Adipocyte (in vitro differentiated cells): ENCODE results near the gene NIT1.

Experiments used
- DNase-seq: peaks from one replicate; pipeline ENCODE4 v3.0.0-alpha.2; 2015; ENCODE audit warnings: low read depth
- H3K27me3 ChIP-seq: replicated peaks from 2 replicates; pipeline ENCODE4 v1.7.0; 2013; ENCODE audit warnings: mild to moderate bottlenecking, low read length, moderate library complexity; ENCODE audit not compliant: control insufficient read depth, insufficient read depth
- H3K36me3 ChIP-seq: 2 replicates; pipeline ENCODE4 v1.7.0; 2013; ENCODE audit warnings: low read length, mild to moderate bottlenecking, moderate library complexity; ENCODE audit not compliant: control insufficient read depth, insufficient read depth, severe bottlenecking
- H3K4me1 ChIP-seq: 2 replicates; pipeline ENCODE4 v1.7.0; 2013; ENCODE audit warnings: mild to moderate bottlenecking, low read length, moderate library complexity; ENCODE audit not compliant: control insufficient read depth, insufficient read depth
- H3K4me3 ChIP-seq: 2 replicates; pipeline ENCODE4 v1.7.0; 2013; ENCODE audit warnings: mild to moderate bottlenecking, low read length, moderate library complexity
- H3K9ac ChIP-seq: 2 replicates; pipeline ENCODE4 v1.7.0; 2013; ENCODE audit warnings: mild to moderate bottlenecking, low read length, moderate library complexity
- H3K9me3 ChIP-seq: 2 replicates; pipeline ENCODE4 v1.7.0; 2013; ENCODE audit warnings: mild to moderate bottlenecking, low read length, moderate library complexity; ENCODE audit not compliant: control insufficient read depth

NIT1 gene

DNA sequence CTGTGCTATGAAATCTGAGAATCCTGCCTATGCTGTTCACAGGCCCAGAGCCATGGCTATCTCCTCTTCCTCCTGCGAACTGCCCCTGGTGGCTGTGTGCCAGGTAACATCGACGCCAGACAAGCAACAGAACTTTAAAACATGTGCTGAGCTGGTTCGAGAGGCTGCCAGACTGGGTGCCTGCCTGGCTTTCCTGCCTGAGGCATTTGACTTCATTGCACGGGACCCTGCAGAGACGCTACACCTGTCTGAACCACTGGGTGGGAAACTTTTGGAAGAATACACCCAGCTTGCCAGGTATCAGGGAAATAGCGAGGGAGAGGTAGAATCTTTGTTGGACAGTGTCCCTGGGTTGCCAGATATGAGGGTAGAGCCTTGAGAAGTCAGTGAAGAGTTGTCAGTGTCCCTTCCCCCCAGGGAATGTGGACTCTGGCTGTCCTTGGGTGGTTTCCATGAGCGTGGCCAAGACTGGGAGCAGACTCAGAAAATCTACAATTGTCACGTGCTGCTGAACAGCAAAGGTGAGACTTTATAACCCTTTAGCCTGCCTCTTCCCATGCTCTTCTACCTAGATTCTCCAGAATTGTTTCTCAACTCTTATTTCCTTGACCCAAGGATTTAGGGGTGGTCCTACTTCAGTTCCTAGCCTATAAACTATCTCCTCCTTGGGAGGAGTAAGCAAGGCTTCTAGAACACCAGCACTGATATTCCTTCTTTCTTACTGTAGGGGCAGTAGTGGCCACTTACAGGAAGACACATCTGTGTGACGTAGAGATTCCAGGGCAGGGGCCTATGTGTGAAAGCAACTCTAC is 1.4 kb downstream of the NIT1 start:
- Histone ChIP-seq H3K36me3 (peaks cover 51% of the 10 kb centered on the region), H3K9ac (peak overlapping the region; percentile 99), H3K4me1 (peaks cover 49% of the 10 kb centered on the region), H3K27me3 (no peaks in the 10 kb centered on the region), H3K4me3 (peak overlapping the region; percentile 100), H3K9me3 (no peaks in the 10 kb centered on the region)
- DNase-seq, result peak; percentile 77

DNA sequence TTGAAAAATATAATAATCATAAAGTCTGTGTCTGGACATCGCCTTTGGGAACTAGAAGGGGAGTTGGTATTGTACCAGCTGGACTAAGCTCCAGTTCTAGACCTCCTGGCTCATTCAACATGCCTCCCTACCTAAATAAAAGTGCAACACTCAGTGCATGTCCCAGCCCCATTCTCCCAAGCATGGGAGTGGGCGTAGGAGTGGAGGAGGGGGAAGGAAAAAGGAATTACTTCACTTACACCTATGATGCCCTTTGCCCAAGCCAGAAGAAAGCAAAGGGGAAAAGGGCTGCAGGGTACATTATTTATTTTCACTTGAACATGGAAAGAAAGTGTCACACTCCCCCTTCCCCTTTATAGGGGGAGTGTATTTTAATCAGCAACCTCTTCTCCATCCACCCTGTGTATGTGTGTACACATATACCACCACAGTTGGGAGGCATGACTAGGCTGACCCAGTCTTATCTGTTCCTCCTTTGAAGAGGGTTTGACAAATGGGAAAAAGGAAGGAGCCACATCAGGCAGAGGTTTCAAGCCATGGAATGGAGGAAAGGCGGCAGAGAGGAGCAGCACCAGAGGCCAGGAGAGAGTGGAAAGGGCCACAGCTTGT is 3.2 kb downstream of the NIT1 start:
- H3K27me3 ChIP-seq, result no peaks in the 10 kb centered on the region
- no peaks in the 10 kb centered on the region for H3K9me3 ChIP-seq
- peak overlapping the region; percentile 2 for H3K9ac ChIP-seq
- peaks cover 37% of the 10 kb centered on the region for H3K4me1 ChIP-seq
- H3K36me3 ChIP-seq, result peaks cover 54% of the 10 kb centered on the region
- H3K4me3 ChIP-seq, result no peak overlapping the region
- no peak for DNase-seq

DNA sequence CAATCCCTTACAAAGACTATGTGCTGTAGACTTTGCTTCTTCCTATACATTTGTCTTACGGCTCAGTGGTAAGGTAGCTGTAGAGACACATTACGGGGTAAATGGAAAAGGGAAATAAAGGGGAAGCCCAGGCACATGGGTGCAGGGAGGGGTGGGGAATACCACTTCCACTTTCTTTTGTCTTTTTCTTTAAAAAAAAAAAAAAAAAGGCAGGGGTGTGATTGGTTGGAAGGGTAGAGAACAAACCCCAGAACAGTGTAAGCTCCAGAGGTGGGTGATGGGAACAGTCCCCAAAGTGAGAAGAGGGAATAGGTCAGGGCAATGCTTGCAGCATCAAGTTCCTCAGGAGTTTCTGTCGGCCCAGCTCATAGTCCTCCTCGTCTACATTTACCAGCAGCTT is 3.9 kb downstream of the NIT1 start:
- Histone ChIP-seq H3K4me1 (peaks cover 30% of the 10 kb centered on the region), H3K9ac (no peak overlapping the region), H3K9me3 (no peaks in the 10 kb centered on the region), H3K27me3 (no peaks in the 10 kb centered on the region), H3K4me3 (no peak overlapping the region), H3K36me3 (peaks cover 59% of the 10 kb centered on the region)
- no peak for DNase-seq

DNA sequence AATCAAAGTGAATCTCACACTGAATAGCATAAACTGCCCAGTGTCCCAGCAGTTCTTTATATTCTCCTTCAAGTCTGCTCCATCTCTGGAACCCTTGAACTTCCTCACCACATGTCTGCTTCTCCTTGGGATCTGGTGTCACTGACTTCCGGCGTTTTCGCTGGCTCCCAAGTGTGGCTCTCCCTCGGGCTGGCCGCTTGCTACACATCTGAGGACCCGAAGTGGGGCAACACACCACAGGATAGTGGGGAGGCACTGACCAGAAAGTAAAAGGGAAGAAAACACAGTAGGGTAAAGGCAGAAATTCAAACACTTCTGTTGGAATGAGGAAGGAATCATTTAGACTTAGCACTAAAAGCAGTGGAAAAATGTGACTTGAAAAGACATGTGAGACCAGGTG is 5.1 kb downstream of the NIT1 start:
- Histone ChIP-seq H3K36me3 (peaks cover 70% of the 10 kb centered on the region), H3K9me3 (no peaks in the 10 kb centered on the region)

GRCh38 chr1:161127649-161128048 is 9.7 kb downstream of the NIT1 start:
- Histone ChIP-seq H3K27me3 (no peaks in the 10 kb centered on the region), H3K4me1 (peaks cover 23% of the 10 kb centered on the region), H3K9ac (no peak overlapping the region), H3K4me3 (no peak overlapping the region), H3K36me3 (peaks cover 64% of the 10 kb centered on the region), H3K9me3 (no peaks in the 10 kb centered on the region)
- no peak for DNase-seq

More for the DNA sequence above, 5.1 kb downstream of the NIT1 start:
- Histone ChIP-seq H3K27me3 (no peaks in the 10 kb centered on the region), H3K4me3 (no peak overlapping the region), H3K4me1 (peaks cover 32% of the 10 kb centered on the region), H3K9ac (no peak overlapping the region)
- no peak for DNase-seq

DNA sequence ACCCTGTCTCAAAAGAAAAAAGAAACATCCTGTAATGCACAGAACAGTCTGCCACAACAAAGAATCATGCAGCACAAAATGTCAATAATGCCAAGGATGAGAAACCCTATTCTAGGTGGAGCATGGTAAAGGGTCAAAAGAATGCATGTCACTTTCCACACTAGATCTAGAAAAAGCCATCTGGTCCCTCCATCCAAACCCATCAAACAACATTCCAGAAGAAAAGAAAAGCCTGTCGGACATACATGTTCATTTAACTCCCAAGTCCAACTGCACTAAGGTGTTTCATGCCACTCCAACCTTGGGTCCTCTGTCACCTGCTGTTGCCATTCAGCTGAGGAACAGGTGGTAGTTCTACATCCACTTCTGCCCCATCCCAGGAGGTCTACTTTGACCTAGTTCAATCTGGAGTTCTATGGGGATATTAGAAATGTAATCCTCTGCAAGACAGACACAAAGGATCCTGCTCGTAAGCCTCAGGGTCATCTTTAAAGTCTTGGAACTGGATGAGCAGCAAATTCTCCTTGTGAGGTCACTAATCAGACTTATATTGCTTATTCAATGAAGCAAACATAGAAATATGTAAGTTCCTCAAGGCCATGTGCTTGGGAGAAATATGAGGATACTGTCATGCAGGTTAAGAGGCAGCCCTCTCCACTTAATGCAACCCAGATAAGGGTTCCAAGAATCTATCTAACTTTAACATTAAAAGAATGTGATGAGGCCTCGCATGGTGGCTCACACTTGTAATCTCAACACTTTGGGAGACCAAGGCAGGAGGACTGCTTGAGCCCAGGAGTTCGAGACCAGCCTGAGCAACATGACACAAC is 10.9 kb downstream of the NIT1 start:
- peaks cover 53% of the 10 kb centered on the region for H3K36me3 ChIP-seq
- DNase-seq, result no peak
- no peak overlapping the region for H3K9ac ChIP-seq

DNA sequence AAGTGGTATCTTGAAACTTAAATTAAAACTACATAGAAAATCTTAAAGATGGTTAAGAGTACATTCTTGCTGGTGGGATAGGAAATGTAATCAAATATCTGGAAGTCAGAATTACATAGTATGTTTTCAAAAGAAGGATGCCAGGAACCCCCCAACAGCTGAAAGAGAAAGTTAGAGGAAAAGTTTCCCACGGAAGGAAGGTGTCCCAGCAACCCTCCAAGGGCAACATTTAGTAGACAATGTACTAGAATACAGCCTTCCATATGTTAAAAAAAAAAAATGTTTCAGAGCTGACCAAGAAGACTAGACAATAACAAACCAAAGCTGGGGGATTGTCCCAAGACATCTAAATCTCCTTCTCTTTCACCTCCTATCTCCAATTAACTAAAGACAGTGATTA is 12.4 kb downstream of the NIT1 start:
- H3K4me1 ChIP-seq, result peaks cover 30% of the 10 kb centered on the region

More for the DNA sequence above, 10.9 kb downstream of the NIT1 start:
- Histone ChIP-seq H3K4me3 (no peak overlapping the region), H3K27me3 (no peaks in the 10 kb centered on the region), H3K4me1 (peaks cover 27% of the 10 kb centered on the region), H3K9me3 (no peaks in the 10 kb centered on the region)

DNA sequence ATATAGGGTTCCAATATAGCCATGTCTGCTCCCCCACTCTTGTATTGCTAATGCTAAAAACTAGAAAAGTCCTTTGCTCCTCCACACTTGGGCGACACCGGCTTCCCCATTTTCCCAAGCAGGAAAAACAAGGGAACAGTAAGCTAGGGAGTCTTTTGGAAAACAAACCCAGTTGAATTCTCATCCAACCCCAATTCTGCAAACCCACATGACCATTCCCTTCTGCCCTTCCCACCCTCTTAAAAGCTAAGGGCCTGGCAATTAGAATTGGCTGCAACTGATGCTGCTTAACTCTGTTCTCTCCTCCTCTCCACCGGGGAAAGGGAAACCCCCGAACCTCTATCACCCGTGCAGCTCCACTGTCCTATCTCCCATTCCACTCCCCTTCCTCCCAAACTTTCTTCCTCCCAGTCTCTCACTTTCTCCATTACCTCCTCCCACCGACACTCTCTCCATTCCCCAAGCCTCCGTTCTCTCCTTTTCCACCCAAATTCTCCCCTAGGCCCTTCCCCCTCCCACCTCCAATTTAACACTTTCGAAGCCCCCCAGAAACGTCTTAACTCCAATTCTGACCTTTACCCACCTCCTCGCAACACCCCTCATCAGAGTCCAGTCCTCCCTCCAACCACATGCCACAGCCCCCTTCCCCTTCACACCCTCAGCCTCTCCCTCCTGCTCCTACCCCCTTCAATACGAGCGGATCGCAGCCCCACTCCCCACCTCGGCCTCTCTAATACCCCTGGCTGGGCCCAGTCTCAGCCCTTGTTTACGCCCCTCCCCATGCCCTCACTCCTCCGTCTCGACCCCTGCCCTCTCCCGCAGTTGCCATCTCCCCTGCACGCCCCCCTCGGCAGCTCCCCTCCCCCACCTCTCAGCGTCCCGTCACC is 13.9 kb downstream of the NIT1 start:
- DNase-seq, result peak; percentile 67
- H3K36me3 ChIP-seq, result peaks cover 33% of the 10 kb centered on the region
- H3K9ac ChIP-seq, result peak overlapping the region; percentile 95
- H3K4me1 ChIP-seq, result peaks cover 30% of the 10 kb centered on the region
- H3K27me3 ChIP-seq, result no peaks in the 10 kb centered on the region
- H3K4me3 ChIP-seq, result peak overlapping the region; percentile 94
- H3K9me3 ChIP-seq, result no peaks in the 10 kb centered on the region

More for the DNA sequence above, 12.4 kb downstream of the NIT1 start:
- Histone ChIP-seq H3K27me3 (no peaks in the 10 kb centered on the region), H3K36me3 (peaks cover 43% of the 10 kb centered on the region), H3K9ac (peak overlapping the region; percentile 95), H3K9me3 (no peaks in the 10 kb centered on the region), H3K4me3 (peak overlapping the region; percentile 94)
- DNase-seq, result no peak

GRCh38 chr1:161132410-161133219 is 14.7 kb downstream of the NIT1 start, which contains the start of gene DEDD:
TSS of gene DEDD (minus strand) at chr1:161132667. CDS start at chr1:161124462, 8,205 bp downstream.
- Histone ChIP-seq H3K4me3 (peak within 1 kb of the TSS; percentile 94), H3K36me3 (peaks cover 24% of the 10 kb centered on the region), H3K9ac (peak within 1 kb of the TSS; percentile 95), H3K9me3 (no peaks in the 10 kb centered on the region), H3K4me1 (peaks cover 34% of the 10 kb centered on the region), H3K27me3 (no peaks in the 10 kb centered on the region)
- peak; percentile 96 for DNase-seq

GRCh38 chr1:161133220-161133740 is 15.4 kb downstream of the NIT1 start:
- peak overlapping the region; percentile 95 for H3K9ac ChIP-seq
- H3K4me1 ChIP-seq, result peaks cover 35% of the 10 kb centered on the region
- H3K36me3 ChIP-seq, result peaks cover 18% of the 10 kb centered on the region
- no peaks in the 10 kb centered on the region for H3K27me3 ChIP-seq
- no peak for DNase-seq
- H3K9me3 ChIP-seq, result no peaks in the 10 kb centered on the region
- peak overlapping the region; percentile 94 for H3K4me3 ChIP-seq
